ENCODE results near the gene METTL26. TPM values are rescaled to one million over a fixed set of nuclear protein-coding genes. Genes with fewer than 3 reads are reported as not detected.

The METTL26 gene
- polyA plus RNA-seq, 1 experiment = 105 TPM

DNA sequence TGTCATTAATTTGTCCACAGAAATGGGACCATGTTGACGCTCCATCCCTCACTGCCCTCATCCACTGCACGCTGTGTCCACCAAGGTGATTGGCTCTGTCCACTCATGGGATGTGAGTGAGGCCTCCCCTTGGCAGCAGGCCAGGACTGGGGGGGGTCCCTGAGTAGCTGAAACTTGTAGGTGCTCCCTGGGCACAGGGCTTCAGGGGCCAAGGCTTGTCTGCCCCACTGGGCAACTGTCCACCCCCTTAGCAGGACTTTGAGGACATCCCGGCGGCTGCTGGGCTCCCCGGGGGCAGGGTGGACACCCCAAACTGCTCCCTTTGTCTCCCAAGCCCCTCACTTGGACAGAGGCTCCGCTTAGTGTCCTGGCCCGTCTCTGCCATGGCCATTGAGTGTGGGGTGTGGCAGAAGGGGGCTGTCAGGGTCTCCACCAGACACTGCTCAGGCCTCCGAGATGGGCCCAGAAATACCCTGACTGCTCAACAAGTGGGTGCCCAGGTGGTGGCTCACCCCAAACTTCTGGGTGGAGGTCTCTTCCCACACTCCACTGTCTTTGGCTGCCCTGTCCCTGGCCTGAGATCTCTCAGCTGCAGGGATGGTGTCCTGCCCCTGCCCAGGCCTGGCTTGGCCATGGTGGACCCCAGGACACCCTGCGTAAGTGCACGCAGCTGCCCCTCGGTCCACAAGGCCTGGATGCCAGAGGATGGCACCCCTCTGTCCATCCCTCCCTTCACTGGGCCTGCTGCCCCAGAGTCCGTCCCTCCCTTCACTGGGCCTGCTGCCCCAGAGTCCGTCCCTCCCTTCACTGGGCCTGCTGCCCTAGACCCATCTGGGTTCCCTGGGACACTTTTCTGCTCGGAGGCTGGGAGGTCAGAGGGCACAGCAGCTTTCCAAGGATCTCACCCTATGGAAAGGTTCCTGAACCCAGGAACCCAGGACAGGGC is 49.2 kb downstream of the METTL26 start:
- ChIA-PET POLR2A (no interaction called here), CTCF (interaction anchor here (1.6 kb wide), 1 partner anchor 10 kb away, joined by 3 read pairs; no protein-coding TSS in a partner anchor)
- Histone ChIP-seq H3K4me3 (ENCODE audit: low read depth, low read length) (no peak overlapping the region), H3K36me3 (ENCODE audit: control insufficient read depth, insufficient read depth, low read length) (0 out of 2 replicates have a peak, but pooled peaks cover 1% of the 10 kb centered on the region), H3K27me3 (ENCODE audit: control insufficient read depth, insufficient read depth, low read length) (no peaks in the 10 kb centered on the region)
- TF ChIP-seq, protein P1, sequence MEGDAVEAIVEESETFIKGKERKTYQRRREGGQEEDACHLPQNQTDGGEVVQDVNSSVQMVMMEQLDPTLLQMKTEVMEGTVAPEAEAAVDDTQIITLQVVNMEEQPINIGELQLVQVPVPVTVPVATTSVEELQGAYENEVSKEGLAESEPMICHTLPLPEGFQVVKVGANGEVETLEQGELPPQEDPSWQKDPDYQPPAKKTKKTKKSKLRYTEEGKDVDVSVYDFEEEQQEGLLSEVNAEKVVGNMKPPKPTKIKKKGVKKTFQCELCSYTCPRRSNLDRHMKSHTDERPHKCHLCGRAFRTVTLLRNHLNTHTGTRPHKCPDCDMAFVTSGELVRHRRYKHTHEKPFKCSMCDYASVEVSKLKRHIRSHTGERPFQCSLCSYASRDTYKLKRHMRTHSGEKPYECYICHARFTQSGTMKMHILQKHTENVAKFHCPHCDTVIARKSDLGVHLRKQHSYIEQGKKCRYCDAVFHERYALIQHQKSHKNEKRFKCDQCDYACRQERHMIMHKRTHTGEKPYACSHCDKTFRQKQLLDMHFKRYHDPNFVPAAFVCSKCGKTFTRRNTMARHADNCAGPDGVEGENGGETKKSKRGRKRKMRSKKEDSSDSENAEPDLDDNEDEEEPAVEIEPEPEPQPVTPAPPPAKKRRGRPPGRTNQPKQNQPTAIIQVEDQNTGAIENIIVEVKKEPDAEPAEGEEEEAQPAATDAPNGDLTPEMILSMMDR (IDR thresholded peaks at IDR 0.05; ENCODE audit: insufficient read depth, low read depth, low read length) = no peak
- DNase-seq (ENCODE audit: low read depth) = no peak

DNA sequence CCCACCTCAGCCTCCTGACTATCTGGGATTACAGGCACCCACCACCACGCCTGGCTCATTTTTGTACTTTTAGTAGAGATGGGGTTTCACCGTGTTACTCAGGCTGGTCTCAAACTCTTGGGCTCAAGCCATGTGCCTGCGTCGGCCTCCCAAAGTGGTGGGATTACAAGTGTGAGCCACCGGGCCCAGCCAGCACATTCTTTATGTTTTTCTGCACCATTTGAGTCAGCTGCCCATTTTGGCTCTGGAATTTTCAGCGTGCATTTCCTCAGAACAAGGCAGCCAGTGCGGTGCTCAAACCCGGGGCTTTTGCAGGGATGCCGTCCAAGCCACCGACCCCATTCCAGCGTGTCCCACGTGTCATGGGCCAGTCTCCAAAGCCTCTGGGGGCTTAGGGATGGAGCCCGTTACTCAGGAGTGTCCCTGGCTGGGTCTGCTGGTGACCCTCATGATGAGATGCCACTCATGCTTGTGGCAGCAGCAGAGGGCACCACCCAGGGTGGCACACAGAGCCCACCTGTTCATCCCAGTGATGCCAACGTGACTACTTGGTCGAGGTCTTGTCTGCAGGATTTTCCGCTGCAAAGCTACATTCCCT is 50.0 kb downstream of the METTL26 start:
- TF ChIP-seq, protein P1 (IDR thresholded peaks at IDR 0.05; ENCODE audit: insufficient read depth, low read depth, low read length) = no peak
- no peak for DNase-seq (ENCODE audit: low read depth)
- ChIA-PET CTCF (interaction anchor here (0.9 kb wide), 1 partner anchor 35 kb away, joined by 3 read pairs; no protein-coding TSS in a partner anchor), POLR2A (no interaction called here)
- no peaks in the 10 kb centered on the region for H3K27me3 ChIP-seq (ENCODE audit: control insufficient read depth, insufficient read depth, low read length)
- H3K4me3 ChIP-seq (ENCODE audit: low read depth, low read length) = no peak overlapping the region
- H3K36me3 ChIP-seq (ENCODE audit: control insufficient read depth, insufficient read depth, low read length) = 0 out of 2 replicates have a peak, but pooled peaks cover 1% of the 10 kb centered on the region

DNA sequence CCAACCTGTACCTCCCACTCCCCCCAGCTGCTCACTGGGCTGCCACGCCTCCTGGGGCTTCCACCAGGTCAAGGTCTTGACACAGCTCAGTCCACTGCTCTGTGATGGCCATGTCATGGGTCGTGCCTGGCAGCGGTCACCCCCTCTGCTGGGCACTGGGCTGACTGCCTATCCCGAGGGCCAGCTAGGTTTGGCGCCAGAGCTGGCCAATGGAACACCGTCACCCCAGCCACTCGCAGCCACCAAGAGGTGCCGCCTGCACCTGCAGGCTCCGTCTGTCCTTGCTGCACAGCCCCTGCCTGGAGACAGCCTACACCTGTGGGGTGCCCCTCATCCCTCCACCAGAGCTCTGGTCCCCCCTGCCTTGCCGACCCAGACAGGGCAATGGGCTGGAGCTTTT is 50.8 kb downstream of the METTL26 start:
- TF ChIP-seq, protein P1 (IDR thresholded peaks at IDR 0.05; ENCODE audit: insufficient read depth, low read depth, low read length) = no peak
- ChIA-PET POLR2A (no interaction called here), CTCF (interaction anchor here (0.9 kb wide), 1 partner anchor 36 kb away, joined by 3 read pairs; no protein-coding TSS in a partner anchor)
- peaks cover 1% of the 10 kb centered on the region; the same call in 1 of the 2 replicates for H3K36me3 ChIP-seq (ENCODE audit: control insufficient read depth, insufficient read depth, low read length)
- no peak overlapping the region for H3K4me3 ChIP-seq (ENCODE audit: low read depth, low read length)
- no peak for DNase-seq (ENCODE audit: low read depth)
- H3K27me3 ChIP-seq (ENCODE audit: control insufficient read depth, insufficient read depth, low read length) = no peaks in the 10 kb centered on the region

Other genes with a start within 250 kb of the METTL26 start
- gene NME4, start 239.1 kb downstream of the METTL26 start, polyA plus RNA-seq (2011; rRNA removed) = 227 and 290 TPM in 2 replicates
- gene DECR2, start 234.4 kb downstream of the METTL26 start, polyA plus RNA-seq (2011; rRNA removed) = 14.7 and 23.6 TPM in 2 replicates
- 8.6 and 13.3 TPM in 2 replicates for gene RAB11FIP3, start 210.7 kb downstream of the METTL26 start, polyA plus RNA-seq (2011; rRNA removed)
- gene CAPN15, start 108.6 kb downstream of the METTL26 start, polyA plus RNA-seq (2011; rRNA removed) = 8.4 and 12.9 TPM in 2 replicates
- not detected in 2 replicates for gene PRR35, start 75.9 kb downstream of the METTL26 start, polyA plus RNA-seq (2011; rRNA removed)
- gene NHLRC4, start 69.3 kb downstream of the METTL26 start, polyA plus RNA-seq (2011; rRNA removed) = 0.31 and 0.66 TPM in 2 replicates
- 15.4 and 26.6 TPM in 2 replicates for gene PIGQ, start 66.3 kb downstream of the METTL26 start, polyA plus RNA-seq (2011; rRNA removed)
- gene RAB40C, start 46.2 kb downstream of the METTL26 start, polyA plus RNA-seq (2011; rRNA removed) = 6.5 and 7.6 TPM in 2 replicates
- gene WFIKKN1, start 5.3 kb downstream of the METTL26 start, polyA plus RNA-seq (2011; rRNA removed) = not detected in 2 replicates
- 10.6 and 16.5 TPM in 2 replicates for gene MCRIP2, start 5.5 kb upstream of the METTL26 start, polyA plus RNA-seq (2011; rRNA removed)
- 6.2 and 10.0 TPM in 2 replicates for gene WDR90, start 13.1 kb upstream of the METTL26 start, polyA plus RNA-seq (2011; rRNA removed)
- 37.1 and 81.7 TPM in 2 replicates for gene RHOT2, start 31.8 kb upstream of the METTL26 start, polyA plus RNA-seq (2011; rRNA removed)
- 0.74 and 1.3 TPM in 2 replicates for gene RHBDL1, start 39.4 kb upstream of the METTL26 start, polyA plus RNA-seq (2011; rRNA removed)
- 75.9 and 148 TPM in 2 replicates for gene STUB1, start 44.1 kb upstream of the METTL26 start, polyA plus RNA-seq (2011; rRNA removed)
- 54.8 and 91.8 TPM in 2 replicates for gene JMJD8, start 48.0 kb upstream of the METTL26 start, polyA plus RNA-seq (2011; rRNA removed)
- 2.2 and 3.7 TPM in 2 replicates for gene WDR24, start 54.1 kb upstream of the METTL26 start, polyA plus RNA-seq (2011; rRNA removed)
- 0.32 and 0.67 TPM in 2 replicates for gene FBXL16, start 69.5 kb upstream of the METTL26 start, polyA plus RNA-seq (2011; rRNA removed)
- 33.7 and 40.3 TPM in 2 replicates for gene METRN, start 78.8 kb upstream of the METTL26 start, polyA plus RNA-seq (2011; rRNA removed)
- 7.7 and 10.7 TPM in 2 replicates for gene ANTKMT, start 84.8 kb upstream of the METTL26 start, polyA plus RNA-seq (2011; rRNA removed)
- gene CCDC78, start 90.1 kb upstream of the METTL26 start, polyA plus RNA-seq (2011; rRNA removed) = 0.77 and 2.4 TPM in 2 replicates
- 4.3 and 7.0 TPM in 2 replicates for gene HAGHL, start 90.8 kb upstream of the METTL26 start, polyA plus RNA-seq (2011; rRNA removed)
- gene CIAO3, start 104.7 kb upstream of the METTL26 start, polyA plus RNA-seq (2011; rRNA removed) = 16.1 and 23.1 TPM in 2 replicates
- gene MSLN, start 124.4 kb upstream of the METTL26 start, polyA plus RNA-seq (2011; rRNA removed) = 0.25 and 0.67 TPM in 2 replicates
- 13.7 and 24.7 TPM in 2 replicates for gene RPUSD1, start 152.1 kb upstream of the METTL26 start, polyA plus RNA-seq (2011; rRNA removed)
- 2.6 and 6.1 TPM in 2 replicates for gene CHTF18, start 152.3 kb upstream of the METTL26 start, polyA plus RNA-seq (2011; rRNA removed)
- not detected in 2 replicates for gene GNG13, start 164.4 kb upstream of the METTL26 start, polyA plus RNA-seq (2011; rRNA removed)

Measured in BJ (cell line).